Fibroblast of lung (primary cell): ENCODE results near the gene BET1.

Experiments
- CTCF ChIP-seq, 2 donors: IDR thresholded peaks in 1 of 2; conservative IDR thresholded peaks in 1 of 2; 1 replicate in 1 of 2; 2 replicates in 1 of 2; pipeline ENCODE4 v1.5.1; 2011 to 2012; ENCODE audit warnings: low read length in 2 of 2, control low read depth in 1 of 2, inconsistent platforms in 1 of 2, low read depth in 1 of 2, mild to moderate bottlenecking in 1 of 2
- EZH2 ChIP-seq: IDR thresholded peaks from 2 replicates; pipeline ENCODE4 v1.5.1; 2012; ENCODE audit warnings: low read length, control low read depth, mild to moderate bottlenecking; ENCODE audit errors: missing control alignments

- TF ChIP-seq CTCF (conservative IDR thresholded peaks at IDR 0.05 in 1 of 2, IDR thresholded peaks at IDR 0.05 in 1 of 2; ENCODE audit: low read depth in 1 of 2, low read length in 2 of 2) (no peak), EZH2 (no peak)
Observed at GRCh38 chr7:93992421-93993110, 11.6 kb downstream of the BET1 start.
